IMR-90 (cell line): ENCODE data around the gene SUGCT. TPM values are rescaled to one million over a fixed set of nuclear protein-coding genes. Genes with fewer than 3 reads are reported as not detected.

ENCODE experiments used
- ATAC-seq: fragments of 200-7000 bp; cut with Tn5 transposase; 2 replicates; pipeline ENCODE4 v1.9.1; 2020; ENCODE audit warnings: low read depth, mild to moderate bottlenecking, moderate library complexity
- BruUV-seq: library from RNA; stranded (reverse); fragments of 400-500 nt; replicated peaks from 2 replicates; lab custom pipeline; 2021; lab: Mats Ljungman, UMichigan
- CTCF ChIA-PET: fragments of 300-600 bp; formaldehyde crosslinking; extraction: SDS; loops from one replicate; lab custom pipeline; 2021; ENCODE audit warnings: antibody characterized with exemption; lab: Yijun Ruan, JAX
- POLR2A ChIA-PET: fragments of 300-600 bp; sonication (Branson Sonifier 250); formaldehyde crosslinking; loops from one replicate; lab custom pipeline; 2022; ENCODE audit warnings: antibody characterized with exemption; ENCODE audit not compliant: unreplicated experiment; lab: Charles Lee
- DNase-seq: peaks from one replicate; pipeline ENCODE4 v3.0.0; 2013
- H2AFZ ChIP-seq: replicated peaks from 2 replicates; pipeline ENCODE3; 2013; ENCODE audit warnings: low read length, mild to moderate bottlenecking; ENCODE audit not compliant: poor library complexity
- H2AK5ac ChIP-seq: 2 replicates; pipeline ENCODE4 v1.6.1; 2013; ENCODE audit warnings: low read depth, low read length, inconsistent platforms
- H2AK9ac ChIP-seq: replicated peaks from 2 replicates; pipeline ENCODE3; 2013; ENCODE audit warnings: mild to moderate bottlenecking, low read depth, low read length, moderate library complexity; ENCODE audit not compliant: poor library complexity
- H2BK120ac ChIP-seq: 2 replicates; pipeline ENCODE4 v1.6.1; 2013; ENCODE audit warnings: low read depth, low read length, inconsistent platforms
- H2BK15ac ChIP-seq: 3 replicates; pipeline ENCODE4 v1.6.1; 2013; ENCODE audit warnings: low read depth, low read length, inconsistent platforms
- H2BK20ac ChIP-seq: 2 replicates; pipeline ENCODE4 v1.6.1; 2013; ENCODE audit warnings: low read depth, mild to moderate bottlenecking, inconsistent platforms, low read length, moderate library complexity
- H2BK5ac ChIP-seq: 2 replicates; pipeline ENCODE4 v1.6.1; 2013; ENCODE audit warnings: mild to moderate bottlenecking, low read depth, low read length, inconsistent platforms; ENCODE audit not compliant: poor library complexity, severe bottlenecking
- H3K14ac ChIP-seq: replicated peaks from 2 replicates; pipeline ENCODE4 v1.6.1; 2013; ENCODE audit warnings: low read depth, low read length, inconsistent platforms
- H3K18ac ChIP-seq: 2 replicates; pipeline ENCODE4 v1.6.1; 2013; ENCODE audit warnings: low read depth, low read length, control low read depth
- H3K23ac ChIP-seq: 2 replicates; pipeline ENCODE4 v1.6.1; 2013; ENCODE audit warnings: low read depth, low read length, inconsistent platforms
- H3K27ac ChIP-seq: 2 replicates; pipeline ENCODE4 v1.5.1; 2013; ENCODE audit warnings: mild to moderate bottlenecking, control low read depth, low read length; ENCODE audit not compliant: insufficient read depth
- H3K27me3 ChIP-seq: 2 replicates; pipeline ENCODE4 v1.6.1; 2013; ENCODE audit warnings: low read length; ENCODE audit not compliant: control insufficient read depth, insufficient read depth
- H3K36me3 ChIP-seq: 2 replicates; pipeline ENCODE4 v1.6.1; 2013; ENCODE audit warnings: low read length, mixed read lengths; ENCODE audit not compliant: control insufficient read depth, insufficient read depth
- H3K4ac ChIP-seq: 2 replicates; pipeline ENCODE4 v1.6.1; 2013; ENCODE audit warnings: low read depth, low read length, inconsistent platforms
- H3K4me1 ChIP-seq: 2 replicates; pipeline ENCODE4 v1.6.1; 2013; ENCODE audit warnings: low read length, mixed read lengths; ENCODE audit not compliant: control insufficient read depth, insufficient read depth
- H3K4me2 ChIP-seq: 2 replicates; pipeline ENCODE4 v1.6.1; 2013; ENCODE audit warnings: low read depth, mild to moderate bottlenecking, control low read depth, low read length, moderate library complexity
- H3K4me3 ChIP-seq: 2 replicates; pipeline ENCODE4 v1.5.1; 2013; ENCODE audit warnings: low read depth, mild to moderate bottlenecking, control low read depth, low read length, moderate library complexity; ENCODE audit not compliant: insufficient read depth
- H3K56ac ChIP-seq: 2 replicates; pipeline ENCODE4 v1.6.1; 2013; ENCODE audit warnings: low read length, inconsistent platforms; ENCODE audit not compliant: insufficient read depth; ENCODE audit errors: extremely low read depth
- H3K79me1 ChIP-seq, 2 experiments: 2 replicates each; pipeline ENCODE4 v1.6.1; 2013; ENCODE audit warnings: low read length in 2 of 2, inconsistent platforms in 1 of 2, low read depth in 1 of 2
- H3K9ac ChIP-seq: 2 replicates; pipeline ENCODE4 v1.6.1; 2013; ENCODE audit warnings: low read depth, low read length, control low read depth
- H3K9me1 ChIP-seq: 2 replicates; pipeline ENCODE4 v1.6.1; 2013; ENCODE audit warnings: low read length, inconsistent platforms; ENCODE audit not compliant: insufficient read depth
- H3K9me3 ChIP-seq: 2 replicates; pipeline ENCODE4 v1.6.1; 2013; ENCODE audit warnings: low read length; ENCODE audit not compliant: control insufficient read depth, insufficient read depth
- H4K20me1 ChIP-seq: 2 replicates; pipeline ENCODE4 v1.6.1; 2013; ENCODE audit warnings: low read length, inconsistent platforms; ENCODE audit not compliant: insufficient read depth
- H4K5ac ChIP-seq: 2 replicates; pipeline ENCODE4 v1.6.1; 2013; ENCODE audit warnings: mild to moderate bottlenecking, low read depth, low read length, control low read depth
- H4K8ac ChIP-seq, 2 experiments: 2 replicates each; pipeline ENCODE4 v1.6.1; 2013; ENCODE audit warnings: low read depth in 2 of 2, low read length in 2 of 2, control low read depth in 1 of 2, inconsistent platforms in 1 of 2
- H4K91ac ChIP-seq: 2 replicates; pipeline ENCODE4 v1.6.1; 2013; ENCODE audit warnings: low read depth, low read length, inconsistent platforms; ENCODE audit not compliant: insufficient read depth
- BHLHE40 ChIP-seq: fragments of 150-350 bp; IDR thresholded peaks from 2 replicates; pipeline ENCODE4 v1.6.1; 2016; ENCODE audit warnings: mild to moderate bottlenecking, low read depth, low read length
- CEBPB ChIP-seq: IDR thresholded peaks from 2 replicates; pipeline ENCODE4 v1.6.1; 2012; ENCODE audit warnings: low read depth, low read length, improper control_type of control experiment
- CHD1 ChIP-seq: IDR thresholded peaks from 2 replicates; pipeline ENCODE4 v1.6.1; 2012; ENCODE audit warnings: low read depth, low read length, improper control_type of control experiment
- FOS ChIP-seq: fragments of 150-350 bp; IDR thresholded peaks from 2 replicates; pipeline ENCODE4 v1.6.1; 2016; ENCODE audit warnings: low read depth, low read length
- MAFK ChIP-seq: IDR thresholded peaks from 2 replicates; pipeline ENCODE4 v1.6.1; 2012; ENCODE audit warnings: low read depth, low read length, improper control_type of control experiment
- MAZ ChIP-seq: IDR thresholded peaks from 2 replicates; pipeline ENCODE4 v1.6.1; 2012; ENCODE audit warnings: low read depth, mild to moderate bottlenecking, low read length, improper control_type of control experiment, moderate library complexity, borderline replicate concordance
- MXI1 ChIP-seq: IDR thresholded peaks from 2 replicates; pipeline ENCODE4 v1.6.1; 2012; ENCODE audit warnings: low read depth, mild to moderate bottlenecking, low read length, moderate library complexity, borderline replicate concordance
- NFE2L2 ChIP-seq: fragments of 150-350 bp; IDR thresholded peaks from 2 replicates; pipeline ENCODE4 v1.6.1; 2016; ENCODE audit warnings: low read depth, mild to moderate bottlenecking, low read length
- POLR2A ChIP-seq: IDR thresholded peaks from 2 replicates; pipeline ENCODE4 v1.6.1; 2012; ENCODE audit warnings: mild to moderate bottlenecking, low read depth, low read length
- RAD21 ChIP-seq: IDR thresholded peaks from 2 replicates; pipeline ENCODE4 v1.6.1; 2012; ENCODE audit warnings: low read length, improper control_type of control experiment
- RCOR1 ChIP-seq: IDR thresholded peaks from 2 replicates; pipeline ENCODE4 v1.6.1; 2012; ENCODE audit warnings: mild to moderate bottlenecking, low read length, improper control_type of control experiment; ENCODE audit not compliant: insufficient replicate concordance
- RFX5 ChIP-seq: IDR thresholded peaks from 2 replicates; pipeline ENCODE4 v1.8.0; 2012; ENCODE audit warnings: low read depth, mild to moderate bottlenecking, low read length, moderate library complexity
- SMC3 ChIP-seq: fragments of 150-350 bp; IDR thresholded peaks from 2 replicates; pipeline ENCODE4 v1.6.1; 2016; ENCODE audit warnings: low read depth, mild to moderate bottlenecking, antibody characterized with exemption, low read length, moderate library complexity
- USF2 ChIP-seq: fragments of 150-350 bp; IDR thresholded peaks from 2 replicates; pipeline ENCODE4 v1.6.1; 2017; ENCODE audit warnings: mild to moderate bottlenecking, antibody characterized with exemption, low read length, low read depth
- dilution Hi-C: fragments of 300-500 bp; cut with HindIII; formaldehyde crosslinking; loops from one replicate; pipeline ENCODE4 v1.14.3; 2018; ENCODE audit warnings: low sequenced_read_pairs; ENCODE audit not compliant: unreplicated experiment
- in situ Hi-C: fragments of 300-500 bp; cut with MboI; formaldehyde crosslinking; loops from 3 replicates; pipeline ENCODE4 v1.14.3; 2019; ENCODE audit warnings: low sequenced_read_pairs, inconsistent platforms, mixed read lengths
- intact Hi-C: fragments of 100-400 bp; cut with micrococcal nuclease; formaldehyde crosslinking; loops from 2 replicates; pipeline ENCODE4 v1.10.0; 2022
- polyA plus RNA-seq, 3 experiments: library from polyadenylated mRNA; depleted of rRNA; stranded (reverse); fragments of >200 nt; gene quantifications; 2 replicates each; pipeline ENCODE4 v1.2.3, GENCODE V29; 2012; ENCODE audit warnings: low replicate concordance in 1 of 3
- total RNA-seq: library from RNA; depleted of rRNA; stranded (reverse); fragments of >200 nt; gene quantifications from 2 replicates; pipeline ENCODE4 v1.2.3, GENCODE V29; 2012
- TF ChIP-seq, protein P1 (sequence below): fragments of 150-350 bp; IDR thresholded peaks from 2 replicates; pipeline ENCODE4 v1.6.1; 2016; ENCODE audit warnings: low read depth, mild to moderate bottlenecking, low read length, moderate library complexity, borderline replicate concordance
- TF ChIP-seq, protein P2 (sequence below): conservative IDR thresholded peaks from 2 replicates; pipeline ENCODE4 v1.5.1; 2012; ENCODE audit warnings: mild to moderate bottlenecking, low read depth, low read length, improper control_type of control experiment

Gene SUGCT
- total and polyA plus RNA-seq, 2 of the 4 experiments (the other 2 are of a cell fraction): 5.9 to 8.3 TPM

DNA sequence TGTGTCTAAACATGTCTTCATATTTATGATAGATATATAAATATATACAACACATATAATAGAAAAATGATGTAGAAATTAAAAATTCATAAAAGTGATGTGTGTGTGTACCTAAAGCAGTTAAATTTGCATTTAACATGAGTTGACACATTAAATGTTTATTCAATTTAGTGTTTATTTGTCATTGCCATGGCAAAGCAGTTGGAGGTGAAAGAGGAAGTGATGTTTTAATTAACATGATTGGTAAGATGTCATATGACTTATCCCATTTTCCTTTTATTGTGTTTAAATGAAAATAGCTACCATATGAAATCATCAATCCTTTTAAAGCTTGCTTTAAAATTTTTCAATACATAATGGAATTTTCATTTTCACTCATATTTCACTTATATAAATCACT, 452.6 kb downstream of the SUGCT start:
- Histone ChIP-seq H3K79me1 (no peaks in the 10 kb centered on the region), H4K20me1 (no peaks in the 10 kb centered on the region; the same call in 1 of the 2 replicates), H3K27ac (no peak overlapping the region), H3K9me1 (no peaks in the 10 kb centered on the region), H2BK15ac (no peak overlapping the region), H3K4me3 (no peak overlapping the region), H2BK120ac (no peak overlapping the region), H2BK5ac (no peak overlapping the region), H3K4ac (no peak overlapping the region), H4K8ac (no peak overlapping the region), H4K91ac (no peak overlapping the region), H2BK20ac (no peak overlapping the region), H3K56ac (no peak overlapping the region), H3K4me1 (peaks cover 4% of the 10 kb centered on the region; the same call in 1 of the 2 replicates), H3K36me3 (no peaks in the 10 kb centered on the region; the same call in 1 of the 2 replicates), H3K18ac (no peak overlapping the region), H2AFZ (no peak overlapping the region), H2AK5ac (no peak overlapping the region), H3K14ac (no peak overlapping the region), H3K9me3 (peaks cover 3% of the 10 kb centered on the region; the same call in 1 of the 2 replicates), H3K9ac (no peak overlapping the region), H2AK9ac (no peak overlapping the region), H4K5ac (no peak overlapping the region), H3K27me3 (no peaks in the 10 kb centered on the region), H3K23ac (no peak overlapping the region), H3K4me2 (no peak overlapping the region)
- intact Hi-C loops (no loop called here), in situ Hi-C loops (no loop called here), dilution Hi-C loops (no loop called here)
- POLR2A ChIA-PET: no interaction called here
- TF ChIP-seq MAZ (no peak), CHD1 (no peak), MXI1 (no peak), RFX5 (no peak), POLR2A (no peak), BHLHE40 (no peak), RAD21 (no peak), USF2 (no peak), CEBPB (no peak), SMC3 (no peak), NFE2L2 (no peak), FOS (no peak), RCOR1 (no peak), MAFK (no peak)
- TF ChIP-seq, protein P1, sequence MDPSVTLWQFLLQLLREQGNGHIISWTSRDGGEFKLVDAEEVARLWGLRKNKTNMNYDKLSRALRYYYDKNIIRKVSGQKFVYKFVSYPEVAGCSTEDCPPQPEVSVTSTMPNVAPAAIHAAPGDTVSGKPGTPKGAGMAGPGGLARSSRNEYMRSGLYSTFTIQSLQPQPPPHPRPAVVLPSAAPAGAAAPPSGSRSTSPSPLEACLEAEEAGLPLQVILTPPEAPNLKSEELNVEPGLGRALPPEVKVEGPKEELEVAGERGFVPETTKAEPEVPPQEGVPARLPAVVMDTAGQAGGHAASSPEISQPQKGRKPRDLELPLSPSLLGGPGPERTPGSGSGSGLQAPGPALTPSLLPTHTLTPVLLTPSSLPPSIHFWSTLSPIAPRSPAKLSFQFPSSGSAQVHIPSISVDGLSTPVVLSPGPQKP: no peak
- TF ChIP-seq, protein P2, sequence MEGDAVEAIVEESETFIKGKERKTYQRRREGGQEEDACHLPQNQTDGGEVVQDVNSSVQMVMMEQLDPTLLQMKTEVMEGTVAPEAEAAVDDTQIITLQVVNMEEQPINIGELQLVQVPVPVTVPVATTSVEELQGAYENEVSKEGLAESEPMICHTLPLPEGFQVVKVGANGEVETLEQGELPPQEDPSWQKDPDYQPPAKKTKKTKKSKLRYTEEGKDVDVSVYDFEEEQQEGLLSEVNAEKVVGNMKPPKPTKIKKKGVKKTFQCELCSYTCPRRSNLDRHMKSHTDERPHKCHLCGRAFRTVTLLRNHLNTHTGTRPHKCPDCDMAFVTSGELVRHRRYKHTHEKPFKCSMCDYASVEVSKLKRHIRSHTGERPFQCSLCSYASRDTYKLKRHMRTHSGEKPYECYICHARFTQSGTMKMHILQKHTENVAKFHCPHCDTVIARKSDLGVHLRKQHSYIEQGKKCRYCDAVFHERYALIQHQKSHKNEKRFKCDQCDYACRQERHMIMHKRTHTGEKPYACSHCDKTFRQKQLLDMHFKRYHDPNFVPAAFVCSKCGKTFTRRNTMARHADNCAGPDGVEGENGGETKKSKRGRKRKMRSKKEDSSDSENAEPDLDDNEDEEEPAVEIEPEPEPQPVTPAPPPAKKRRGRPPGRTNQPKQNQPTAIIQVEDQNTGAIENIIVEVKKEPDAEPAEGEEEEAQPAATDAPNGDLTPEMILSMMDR: no peak
- ATAC-seq (no peak), DNase-seq (no peak)
- BruUV-seq: no TSS peak
- CTCF ChIA-PET: no interaction called here
